SK-N-SH (cell line): Measurements from ENCODE around the gene CNN2. TPM values are rescaled to one million over a fixed set of nuclear protein-coding genes. Genes with fewer than 3 reads are reported as not detected.
A peak's percentile ranks its signal among the peaks of the same experiment; 100 is the strongest.

Experiments
- CTCF ChIA-PET: fragments of 300-600, 350-600 bp; formaldehyde crosslinking; extraction: SDS; loops from one replicate; lab custom pipeline; 2021; lab: Yijun Ruan, JAX
- POLR2A ChIA-PET: fragments of 350-600 bp; sonication (Branson Sonifier 250); formaldehyde crosslinking; extraction: SDS; loops from one replicate; lab custom pipeline; 2020; ENCODE audit warnings: antibody characterized with exemption, inconsistent platforms; lab: Yijun Ruan, JAX
- DNase-seq: peaks from one replicate; pipeline ENCODE4 v3.0.0; 2012
- H2AFZ ChIP-seq: fragments of 200-600 bp; sonication (generic); 2 replicates; pipeline ENCODE4 v1.8.1; 2016; ENCODE audit warnings: antibody characterized with exemption, mild to moderate bottlenecking, low read depth
- H3F3A ChIP-seq: fragments of 200-600 bp; sonication (generic); replicated peaks from 2 replicates; pipeline ENCODE3; 2016; ENCODE audit warnings: antibody characterized with exemption, mild to moderate bottlenecking; ENCODE audit not compliant: insufficient read depth
- H3K27ac ChIP-seq, 2 experiments: fragments of 200-500 bp in 1 of 2; fragments of 200-600 bp in 1 of 2; sonication (Bioruptor generic) in 1 of 2; sonication (generic), shearing (Covaris generic) in 1 of 2; 2 replicates each; pipeline versions ENCODE4 v1.5.1 to v1.6.1; 2014 to 2016; ENCODE audit warnings: low read depth in 2 of 2, inconsistent platforms in 1 of 2, low read length in 1 of 2, mild to moderate bottlenecking in 1 of 2, mixed read lengths in 1 of 2
- H3K27me3 ChIP-seq: fragments of 200-600 bp; sonication (generic), shearing (Covaris generic); 2 replicates; pipeline ENCODE4 v1.6.1; 2016; ENCODE audit warnings: mixed run types; ENCODE audit not compliant: insufficient read depth
- H3K36me3 ChIP-seq, 2 experiments: fragments of 200-500 bp in 1 of 2; fragments of 200-600 bp in 1 of 2; sonication (Bioruptor generic) in 1 of 2; sonication (generic) in 1 of 2; replicated peaks in 1 of 2; 2 replicates each; pipeline versions ENCODE3 to v1.5.1; 2014 to 2016; ENCODE audit warnings: low read length in 1 of 2, mild to moderate bottlenecking in 1 of 2; ENCODE audit not compliant: insufficient read depth in 2 of 2, control insufficient read depth in 1 of 2
- H3K4me1 ChIP-seq, 2 experiments: fragments of 200-500 bp in 1 of 2; fragments of 200-600 bp in 1 of 2; sonication (Bioruptor generic) in 1 of 2; sonication (generic), shearing (Covaris generic) in 1 of 2; 2 replicates each; pipeline versions ENCODE4 v1.5.1 to v1.6.1; 2014 to 2016; ENCODE audit warnings: low read depth in 1 of 2, low read length in 1 of 2, mixed run types in 1 of 2; ENCODE audit not compliant: insufficient read depth in 2 of 2, control insufficient read depth in 1 of 2
- H3K4me2 ChIP-seq: fragments of 200-600 bp; sonication (generic), shearing (Covaris generic); 2 replicates; pipeline ENCODE4 v1.6.1; 2017; ENCODE audit warnings: mixed run types
- H3K4me3 ChIP-seq, 2 experiments: fragments of 200-500 bp in 1 of 2; fragments of 200-600 bp in 1 of 2; sonication (Bioruptor generic) in 1 of 2; sonication (generic), shearing (Covaris generic) in 1 of 2; 2 replicates each; pipeline versions ENCODE4 v1.5.1 to v1.8.1; 2014 to 2016; ENCODE audit warnings: low read depth in 2 of 2, inconsistent platforms in 1 of 2, low read length in 1 of 2, mild to moderate bottlenecking in 1 of 2, mixed read lengths in 1 of 2, moderate library complexity in 1 of 2
- H3K79me2 ChIP-seq: fragments of 200-600 bp; sonication (generic); 2 replicates; pipeline ENCODE4 v1.8.1; 2017; ENCODE audit warnings: mild to moderate bottlenecking; ENCODE audit not compliant: insufficient read depth
- H3K9ac ChIP-seq: fragments of 200-600 bp; sonication (generic); 2 replicates; pipeline ENCODE4 v1.6.1; 2017; ENCODE audit warnings: mixed run types
- H3K9me2 ChIP-seq: fragments of 200-600 bp; sonication (generic); 2 replicates; pipeline ENCODE4 v1.6.1; 2017; ENCODE audit warnings: mixed run types
- H3K9me3 ChIP-seq: fragments of 200-600 bp; sonication (generic); 2 replicates; pipeline ENCODE4 v1.6.1; 2017; ENCODE audit warnings: mixed run types, mild to moderate bottlenecking, moderate library complexity
- H4K20me1 ChIP-seq: fragments of 200-600 bp; sonication (generic); 2 replicates; pipeline ENCODE4 v1.6.1; 2017; ENCODE audit warnings: mild to moderate bottlenecking, mixed run types; ENCODE audit not compliant: insufficient read depth
- CHD2 ChIP-seq: fragments of 150-350 bp; IDR thresholded peaks from 2 replicates; pipeline ENCODE4 v1.6.1; 2018; ENCODE audit warnings: low read length; ENCODE audit not compliant: partially characterized antibody
- ELF1 ChIP-seq: IDR thresholded peaks from 2 replicates; pipeline ENCODE4 v1.4.0; 2012
- EP300 ChIP-seq, 2 experiments: IDR thresholded peaks; 2 replicates each; pipeline versions ENCODE4 v1.4.0 to v1.6.1; 2012; ENCODE audit warnings: borderline replicate concordance in 1 of 2, low read depth in 1 of 2, low read length in 1 of 2
- EZH2phosphoT487 ChIP-seq: fragments of 200-600 bp; sonication (generic); IDR thresholded peaks from 2 replicates; pipeline ENCODE4 v1.6.1; 2017; ENCODE audit warnings: low read depth, mixed run types, mild to moderate bottlenecking, antibody characterized with exemption, moderate library complexity, borderline replicate concordance
- FOXJ3 ChIP-seq: sonication (generic); formaldehyde crosslinking; IDR thresholded peaks from 2 replicates; pipeline ENCODE4 v1.5.1; 2020; ENCODE audit warnings: mild to moderate bottlenecking, missing genetic modification reagents
- GABPA ChIP-seq: IDR thresholded peaks from 2 replicates; pipeline ENCODE4 v1.4.0; 2012; ENCODE audit warnings: low read depth, mild to moderate bottlenecking
- GATA2 ChIP-seq: sonication (generic); formaldehyde crosslinking; IDR thresholded peaks from 2 replicates; pipeline ENCODE4 v1.5.0; 2020; ENCODE audit warnings: mild to moderate bottlenecking, missing genetic modification reagents
- JUND ChIP-seq: IDR thresholded peaks from 2 replicates; pipeline ENCODE4 v1.4.0; 2012
- MAX ChIP-seq: IDR thresholded peaks from 2 replicates; pipeline ENCODE4 v1.4.0; 2012; ENCODE audit warnings: low read depth
- MXI1 ChIP-seq: IDR thresholded peaks from 2 replicates; pipeline ENCODE4 v1.6.1; 2012; ENCODE audit warnings: mild to moderate bottlenecking, low read depth, low read length, improper control_type of control experiment
- NFIC ChIP-seq: IDR thresholded peaks from 2 replicates; pipeline ENCODE4 v1.4.0; 2012; ENCODE audit warnings: borderline replicate concordance
- REST ChIP-seq: IDR thresholded peaks from 2 replicates; pipeline ENCODE4 v1.6.1; 2012; ENCODE audit warnings: mild to moderate bottlenecking, low read depth, low read length, moderate library complexity
- RFX5 ChIP-seq: IDR thresholded peaks from 2 replicates; pipeline ENCODE4 v1.6.1; 2012; ENCODE audit warnings: mild to moderate bottlenecking, improper control_type of control experiment, low read length
- RXRA ChIP-seq: IDR thresholded peaks from 2 replicates; pipeline ENCODE4 v1.4.0; 2012; ENCODE audit warnings: low read depth, mild to moderate bottlenecking, borderline replicate concordance
- SIN3A ChIP-seq: IDR thresholded peaks from 2 replicates; pipeline ENCODE4 v1.6.1; 2012; ENCODE audit warnings: low read depth, mild to moderate bottlenecking, low read length, moderate library complexity, borderline replicate concordance
- TAF1 ChIP-seq: IDR thresholded peaks from 2 replicates; pipeline ENCODE4 v1.6.1; 2012; ENCODE audit warnings: low read depth, mild to moderate bottlenecking, low read length, moderate library complexity, borderline replicate concordance
- TCF12 ChIP-seq: IDR thresholded peaks from 2 replicates; pipeline ENCODE4 v1.4.0; 2012
- TEAD4 ChIP-seq: IDR thresholded peaks from 2 replicates; pipeline ENCODE4 v1.4.0; 2012; ENCODE audit warnings: mild to moderate bottlenecking, borderline replicate concordance; ENCODE audit not compliant: insufficient read depth
- WGBS: methylation state at CpG from one replicate; pipeline ENCODE4 v1.1.6; 2017; ENCODE audit warnings: low lambda C conversion rate; 5-methylcytosine and 5-hydroxymethylcytosine counted together
- polyA plus RNA-seq, 3 experiments: library from polyadenylated mRNA; depleted of rRNA; stranded (reverse); fragments of >200 nt; gene quantifications; 2 replicates each; pipeline ENCODE4 v1.2.3, GENCODE V29; 2012
- TF ChIP-seq, protein P1 (sequence below): IDR thresholded peaks from 2 replicates; pipeline ENCODE4; 2012

CNN2 gene
- polyA plus RNA-seq, 1 of the 3 experiments (the other 2 are of a cell fraction): 279 TPM

- DNase-seq: no peak
- POLR2A ChIA-PET: interaction anchor here (0.9 kb wide), 1 partner anchor 10 kb away, joined by 5 read pairs; no protein-coding TSS in a partner anchor
- Histone ChIP-seq H3K4me2 (peak overlapping the region; percentile 69), H2AFZ (no peak overlapping the region), H3K9me2 (no peaks in the 10 kb centered on the region), H3K36me3 (no peaks in the 10 kb centered on the region), H3K27ac (no peak overlapping the region), H3F3A (peaks cover 19% of the 10 kb centered on the region), H3K27me3 (peaks cover 37% of the 10 kb centered on the region), H4K20me1 (no peaks in the 10 kb centered on the region), H3K4me1 (peaks cover 0 to 20% of the 10 kb centered on the region in 2 experiments; a peak in 1 of 4 replicates), H3K9me3 (no peaks in the 10 kb centered on the region), H3K9ac (no peak overlapping the region), H3K4me3 (peak overlapping the region; percentile 24 to 26; a peak in 3 of 4 replicates), H3K79me2 (no peaks in the 10 kb centered on the region)
- TF ChIP-seq EZH2phosphoT487 (no peak), JUND (no peak), TEAD4 (no peak), CHD2 (no peak), SIN3A (no peak), RXRA (no peak), EP300 (IDR thresholded peaks at IDR 0.05; ENCODE audit: borderline replicate concordance in 1 of 2, low read depth in 1 of 2, low read length in 1 of 2) (no peak), GATA2 (CRISPR knock-in tag) (no peak), MXI1 (no peak), ELF1 (no peak), RFX5 (no peak), MAX (no peak), GABPA (no peak), TCF12 (no peak), NFIC (no peak), REST (no peak), FOXJ3 (no peak), TAF1 (no peak)
- TF ChIP-seq, protein P1, sequence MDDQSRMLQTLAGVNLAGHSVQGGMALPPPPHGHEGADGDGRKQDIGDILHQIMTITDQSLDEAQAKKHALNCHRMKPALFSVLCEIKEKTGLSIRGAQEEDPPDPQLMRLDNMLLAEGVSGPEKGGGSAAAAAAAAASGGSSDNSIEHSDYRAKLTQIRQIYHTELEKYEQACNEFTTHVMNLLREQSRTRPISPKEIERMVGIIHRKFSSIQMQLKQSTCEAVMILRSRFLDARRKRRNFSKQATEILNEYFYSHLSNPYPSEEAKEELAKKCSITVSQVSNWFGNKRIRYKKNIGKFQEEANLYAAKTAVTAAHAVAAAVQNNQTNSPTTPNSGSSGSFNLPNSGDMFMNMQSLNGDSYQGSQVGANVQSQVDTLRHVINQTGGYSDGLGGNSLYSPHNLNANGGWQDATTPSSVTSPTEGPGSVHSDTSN: no peak
- CTCF ChIA-PET: interaction anchor here (1.0 to 3.5 kb wide), 5 partner anchors 9 to 126 kb away, joined by 4 to 24 read pairs (median 5); no protein-coding TSS in a partner anchor
- no CpG with 5 or more reads among the region's 38 CpGs for WGBS
Measured at GRCh38 chr19:1067341-1067957, 41.0 kb downstream of the CNN2 start.
